22Rv1 (cell line): ENCODE results near the gene DKK2.

Experiments used
- ZFX ChIP-seq: fragments of 450-650 bp; IDR thresholded peaks from 2 replicates; pipeline ENCODE4 v1.6.1; 2017; ENCODE audit warnings: antibody characterized with exemption, borderline replicate concordance
- TF ChIP-seq, protein P1 (sequence below): fragments of 450-650 bp; IDR thresholded peaks from 2 replicates; pipeline ENCODE4 v1.5.1; 2017; ENCODE audit warnings: mild to moderate bottlenecking

GRCh38 chr4:106929248-106929647 is 106.9 kb downstream of the DKK2 start:
- TF ChIP-seq, protein P1, sequence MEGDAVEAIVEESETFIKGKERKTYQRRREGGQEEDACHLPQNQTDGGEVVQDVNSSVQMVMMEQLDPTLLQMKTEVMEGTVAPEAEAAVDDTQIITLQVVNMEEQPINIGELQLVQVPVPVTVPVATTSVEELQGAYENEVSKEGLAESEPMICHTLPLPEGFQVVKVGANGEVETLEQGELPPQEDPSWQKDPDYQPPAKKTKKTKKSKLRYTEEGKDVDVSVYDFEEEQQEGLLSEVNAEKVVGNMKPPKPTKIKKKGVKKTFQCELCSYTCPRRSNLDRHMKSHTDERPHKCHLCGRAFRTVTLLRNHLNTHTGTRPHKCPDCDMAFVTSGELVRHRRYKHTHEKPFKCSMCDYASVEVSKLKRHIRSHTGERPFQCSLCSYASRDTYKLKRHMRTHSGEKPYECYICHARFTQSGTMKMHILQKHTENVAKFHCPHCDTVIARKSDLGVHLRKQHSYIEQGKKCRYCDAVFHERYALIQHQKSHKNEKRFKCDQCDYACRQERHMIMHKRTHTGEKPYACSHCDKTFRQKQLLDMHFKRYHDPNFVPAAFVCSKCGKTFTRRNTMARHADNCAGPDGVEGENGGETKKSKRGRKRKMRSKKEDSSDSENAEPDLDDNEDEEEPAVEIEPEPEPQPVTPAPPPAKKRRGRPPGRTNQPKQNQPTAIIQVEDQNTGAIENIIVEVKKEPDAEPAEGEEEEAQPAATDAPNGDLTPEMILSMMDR: no peak
- TF ChIP-seq ZFX: no peak
